Keratinocyte (primary cell): Measurements from ENCODE around the gene FAM53B.

Experiments used
- CTCF ChIP-seq, 3 experiments: IDR thresholded peaks in 1 of 3; conservative IDR thresholded peaks in 1 of 3; optimal IDR thresholded peaks in 1 of 3; 2 replicates in 2 of 3; 3 replicates in 1 of 3; pipeline versions ENCODE3 to v1.5.1; 2011; ENCODE audit warnings: low read length in 3 of 3, mild to moderate bottlenecking in 3 of 3, moderate library complexity in 2 of 3, control low read depth in 1 of 3, inconsistent platforms in 1 of 3; ENCODE audit not compliant: insufficient read depth in 2 of 3; ENCODE audit errors: extremely low read depth in 1 of 3
- EZH2 ChIP-seq: IDR thresholded peaks from one replicate; pipeline ENCODE4 v1.6.1; 2012; ENCODE audit warnings: inconsistent platforms, mild to moderate bottlenecking, low read length, moderate library complexity

GRCh38 chr10:124739119-124739921 is 4.9 kb downstream of the FAM53B start:
- TF ChIP-seq EZH2 (no peak), CTCF (optimal IDR thresholded peaks at IDR 0.05 in 1 of 3, IDR thresholded peaks at IDR 0.05 in 1 of 3, conservative IDR thresholded peaks at IDR 0.05 in 1 of 3; ENCODE audit: extremely low read depth in 1 of 3, insufficient read depth in 2 of 3, low read length in 3 of 3) (no peak)
